ACC112 (cell line): ENCODE measurements around the gene RAB27B.
"Not testable (repeated sequence)": the region's sequence is repeated elsewhere in the genome, so short reads cannot be mapped to it uniquely, and the experiment has no call there.

Experiments used
- H2AFZ ChIP-seq: fragments of 200-600 bp; sonication (generic); one replicate; pipeline ENCODE4 v1.6.0; 2017; ENCODE audit warnings: antibody characterized with exemption, low read length; ENCODE audit not compliant: unreplicated experiment
- H3K27ac ChIP-seq: fragments of 200-600 bp; sonication (generic); 2 replicates; pipeline ENCODE4 v1.5.1; 2014; ENCODE audit warnings: low read depth, mild to moderate bottlenecking, antibody characterized with exemption, low read length, moderate library complexity
- H3K27me3 ChIP-seq: fragments of 200-600 bp; sonication (generic); 2 replicates; pipeline ENCODE4 v1.6.1; 2014; ENCODE audit warnings: mild to moderate bottlenecking, antibody characterized with exemption, low read length, moderate library complexity, mixed read lengths; ENCODE audit not compliant: insufficient read depth
- H3K36me3 ChIP-seq: fragments of 200-600 bp; sonication (generic); 2 replicates; pipeline ENCODE4 v1.6.1; 2016; ENCODE audit warnings: mild to moderate bottlenecking, antibody characterized with exemption, low read length, moderate library complexity, mixed read lengths; ENCODE audit not compliant: insufficient read depth
- H3K4me1 ChIP-seq: fragments of 200-600 bp; sonication (generic); one replicate; pipeline ENCODE4 v1.6.1; 2016; ENCODE audit warnings: low read length, mixed read lengths; ENCODE audit not compliant: insufficient read depth, unreplicated experiment, control insufficient read depth
- H3K4me3 ChIP-seq: fragments of 200-600 bp; sonication (generic); 2 replicates; pipeline ENCODE4 v1.5.1; 2014; ENCODE audit warnings: mild to moderate bottlenecking, low read depth, low read length
- H3K79me2 ChIP-seq: fragments of 200-600 bp; sonication (generic); one replicate; pipeline ENCODE4 v1.6.0; 2016; ENCODE audit warnings: low read length; ENCODE audit not compliant: control insufficient read depth, unreplicated experiment, insufficient read depth

Gene RAB27B

GRCh38 chr18:54835944-54836343 is 7.7 kb downstream of the RAB27B start:
- H3K4me3 ChIP-seq: no peak overlapping the region
- H3K4me1 ChIP-seq: peaks cover under 1% of the 10 kb centered on the region
- H3K36me3 ChIP-seq: peaks cover 9% of the 10 kb centered on the region; the same call in 1 of the 2 replicates
- H2AFZ ChIP-seq: no peak overlapping the region
- no peaks in the 10 kb centered on the region for H3K27me3 ChIP-seq
- H3K79me2 ChIP-seq: peaks cover 32% of the 10 kb centered on the region
- H3K27ac ChIP-seq: no peak overlapping the region

- H3K27me3 ChIP-seq: no peaks in the 10 kb centered on the region
- H2AFZ ChIP-seq: no peak overlapping the region
- peaks cover 34% of the 10 kb centered on the region for H3K4me1 ChIP-seq
- no peak overlapping the region for H3K4me3 ChIP-seq
- H3K27ac ChIP-seq: peak overlapping the region; percentile 61
- H3K79me2 ChIP-seq: peaks cover 12% of the 10 kb centered on the region
- H3K36me3 ChIP-seq: 0 out of 2 replicates have a peak, but pooled peaks cover 3% of the 10 kb centered on the region
These were observed 15.0 kb downstream of the RAB27B start for GRCh38 chr18:54843314-54843713.

- Histone ChIP-seq H2AFZ (no peak overlapping the region), H3K4me1 (peaks cover 34% of the 10 kb centered on the region)
These were observed 17.5 kb downstream of the RAB27B start for GRCh38 chr18:54845787-54846186.

DNA sequence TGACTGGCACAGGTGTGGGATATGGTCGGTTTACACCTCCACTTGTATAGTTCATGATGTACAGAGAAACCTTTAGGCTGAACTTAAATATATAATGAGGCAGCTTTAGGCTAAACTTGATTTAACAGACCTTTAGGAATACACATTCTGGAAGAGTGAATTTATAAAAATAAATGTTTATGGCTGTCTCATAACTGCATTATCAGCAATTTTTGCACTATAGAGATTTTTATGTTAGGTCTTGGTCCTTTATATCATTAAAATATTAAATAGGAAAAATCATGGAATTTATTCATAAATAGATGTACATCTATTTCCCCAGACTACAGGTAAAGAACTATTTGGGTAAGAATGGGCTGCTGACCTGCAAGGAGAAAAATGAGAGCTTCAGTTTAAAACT is 19.8 kb downstream of the RAB27B start:
- no peaks in the 10 kb centered on the region for H3K27me3 ChIP-seq
- no peak overlapping the region for H2AFZ ChIP-seq
- 0 out of 2 replicates have a peak, but pooled peaks cover 3% of the 10 kb centered on the region for H3K36me3 ChIP-seq
- H3K4me1 ChIP-seq: peaks cover 35% of the 10 kb centered on the region
- no peak overlapping the region for H3K4me3 ChIP-seq
- H3K79me2 ChIP-seq: peaks cover 9% of the 10 kb centered on the region
- no peak overlapping the region for H3K27ac ChIP-seq

More at GRCh38 chr18:54845787-54846186, 17.5 kb downstream of the RAB27B start:
- Histone ChIP-seq H3K27me3 (no peaks in the 10 kb centered on the region), H3K79me2 (peaks cover 9% of the 10 kb centered on the region), H3K4me3 (no peak overlapping the region), H3K36me3 (0 out of 2 replicates have a peak, but pooled peaks cover 3% of the 10 kb centered on the region), H3K27ac (peak overlapping the region; percentile 36; the same call in 1 of the 2 replicates)

- H3K4me1 ChIP-seq: peaks cover 33% of the 10 kb centered on the region
- no peak overlapping the region for H2AFZ ChIP-seq
- H3K27ac ChIP-seq: no peak overlapping the region
- 0 out of 2 replicates have a peak, but pooled peaks cover 7% of the 10 kb centered on the region for H3K36me3 ChIP-seq
- peaks cover 13% of the 10 kb centered on the region for H3K79me2 ChIP-seq
- H3K27me3 ChIP-seq: no peaks in the 10 kb centered on the region
- H3K4me3 ChIP-seq: no peak overlapping the region
These were observed 21.4 kb downstream of the RAB27B start for GRCh38 chr18:54849683-54850082.

- Histone ChIP-seq H3K27ac (no peak overlapping the region), H2AFZ (no peak overlapping the region), H3K27me3 (no peaks in the 10 kb centered on the region), H3K4me3 (no peak overlapping the region), H3K79me2 (peaks cover 10% of the 10 kb centered on the region), H3K4me1 (peaks cover 30% of the 10 kb centered on the region), H3K36me3 (0 out of 2 replicates have a peak, but pooled peaks cover 7% of the 10 kb centered on the region)
These were observed 22.3 kb downstream of the RAB27B start for GRCh38 chr18:54850598-54850997.

DNA sequence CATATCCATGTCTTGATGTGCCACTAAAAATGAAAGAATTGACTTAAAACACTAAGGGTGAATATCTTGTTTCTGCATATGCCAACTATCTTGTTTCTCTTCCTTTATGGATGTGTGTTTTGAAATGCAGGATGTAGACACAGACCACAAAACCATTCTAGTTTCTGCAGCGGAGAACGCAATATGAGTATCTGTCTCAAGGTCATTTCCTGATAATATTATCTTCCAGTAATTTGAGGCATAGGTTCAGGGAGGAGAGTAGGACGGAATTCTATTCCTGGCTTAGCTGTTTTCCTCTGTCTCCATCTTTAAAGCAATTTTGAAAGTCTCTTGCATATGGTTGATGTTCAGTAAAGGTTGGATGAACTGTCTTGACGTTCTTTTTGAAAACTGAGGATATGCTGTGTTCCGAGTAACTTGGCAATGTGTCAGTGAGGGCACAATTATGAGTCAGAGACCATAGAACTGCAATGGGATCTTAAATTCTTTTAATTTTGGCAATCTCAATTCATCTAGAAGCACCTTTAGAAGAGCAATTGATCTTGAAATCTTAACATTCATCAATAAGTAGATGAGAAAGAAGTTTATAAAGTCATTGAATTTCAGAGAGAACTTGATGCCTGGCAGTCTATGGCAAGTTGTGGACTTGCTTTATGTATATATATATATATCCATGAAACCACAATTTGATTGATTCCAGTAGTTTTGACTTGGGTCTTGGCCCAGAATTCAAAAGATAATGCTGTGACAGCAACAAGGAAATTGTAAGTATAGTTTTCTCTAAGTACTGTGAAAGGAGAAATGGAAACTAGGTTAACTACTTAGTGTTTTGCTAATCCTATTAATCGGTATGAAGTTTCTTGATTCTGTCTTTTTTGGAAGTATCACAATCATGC is 24.8 kb downstream of the RAB27B start:
- Histone ChIP-seq H3K4me3 (peak overlapping the region; percentile 42; the same call in 1 of the 2 replicates), H3K27me3 (no peaks in the 10 kb centered on the region), H3K4me1 (peaks cover 13% of the 10 kb centered on the region), H3K79me2 (peaks cover 5% of the 10 kb centered on the region), H3K27ac (peak overlapping the region; percentile 12), H3K36me3 (0 out of 2 replicates have a peak, but pooled peaks cover 9% of the 10 kb centered on the region), H2AFZ (no peak overlapping the region)

DNA sequence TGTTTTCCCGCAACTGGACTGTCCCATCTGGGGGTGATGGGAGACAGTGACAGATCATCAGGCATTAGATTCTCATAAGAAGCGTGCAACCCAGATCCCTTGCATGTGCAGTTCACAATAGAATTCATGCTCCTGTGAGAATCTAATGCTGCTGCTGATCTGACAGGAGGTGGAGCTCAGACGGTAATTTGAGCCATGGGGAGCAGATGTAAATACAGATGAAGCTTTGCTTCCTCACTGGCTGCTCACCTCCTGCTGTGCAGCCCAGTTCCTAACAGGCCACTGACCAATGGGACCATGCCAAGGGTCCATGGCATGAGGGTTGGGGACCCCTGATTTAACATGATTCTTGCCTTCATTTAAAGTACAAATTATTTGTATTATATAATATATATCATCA is 26.8 kb downstream of the RAB27B start:
- not testable (repeated sequence) for H3K79me2 ChIP-seq, H3K4me3 ChIP-seq, H2AFZ ChIP-seq, H3K36me3 ChIP-seq, H3K27me3 ChIP-seq, H3K27ac ChIP-seq
- peaks cover 13% of the 10 kb centered on the region for H3K4me1 ChIP-seq

DNA sequence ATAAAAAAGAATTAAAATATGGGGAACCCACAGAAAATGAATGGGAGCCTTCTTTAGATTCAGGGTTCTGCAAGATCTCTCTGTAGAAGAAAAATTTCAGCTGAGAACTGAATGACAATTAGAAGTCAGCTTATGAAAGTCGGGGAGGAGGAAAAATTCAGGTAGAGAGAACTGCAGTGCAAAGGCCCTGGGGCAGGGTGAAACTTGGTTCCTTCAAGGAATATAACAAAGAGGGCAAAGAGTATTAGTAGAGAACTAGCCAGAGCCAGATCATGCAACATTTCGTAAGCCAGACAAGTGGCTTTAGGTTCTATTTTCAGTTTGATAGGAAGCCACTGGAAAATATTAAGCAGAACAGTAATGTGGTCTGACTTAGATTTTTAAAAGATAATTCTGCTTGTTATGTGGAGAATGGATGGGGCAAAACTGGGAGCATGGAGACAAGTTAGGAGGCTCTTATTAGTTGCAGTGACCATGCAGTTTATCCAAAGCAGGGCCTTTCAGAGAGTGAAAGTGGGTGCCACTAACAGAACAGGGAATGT is 27.9 kb downstream of the RAB27B start:
- Histone ChIP-seq H3K36me3 (0 out of 2 replicates have a peak, but pooled peaks cover 9% of the 10 kb centered on the region), H3K27ac (no peak overlapping the region), H3K79me2 (peaks cover 5% of the 10 kb centered on the region), H3K4me3 (no peak overlapping the region), H2AFZ (no peak overlapping the region), H3K4me1 (peaks cover 13% of the 10 kb centered on the region), H3K27me3 (no peaks in the 10 kb centered on the region)

- H3K79me2 ChIP-seq: peaks cover 5% of the 10 kb centered on the region
- no peak overlapping the region for H3K4me3 ChIP-seq
- H3K27ac ChIP-seq: no peak overlapping the region
- no peaks in the 10 kb centered on the region for H3K27me3 ChIP-seq
- 0 out of 2 replicates have a peak, but pooled peaks cover 9% of the 10 kb centered on the region for H3K36me3 ChIP-seq
- H3K4me1 ChIP-seq: peaks cover 12% of the 10 kb centered on the region
- H2AFZ ChIP-seq: no peak overlapping the region
These were observed 29.2 kb downstream of the RAB27B start for GRCh38 chr18:54857499-54857898.
